Measurements from ENCODE around the gene OSBPL3.
A peak's percentile ranks its signal among the peaks of the same experiment; 100 is the strongest.

The OSBPL3 gene

DNA sequence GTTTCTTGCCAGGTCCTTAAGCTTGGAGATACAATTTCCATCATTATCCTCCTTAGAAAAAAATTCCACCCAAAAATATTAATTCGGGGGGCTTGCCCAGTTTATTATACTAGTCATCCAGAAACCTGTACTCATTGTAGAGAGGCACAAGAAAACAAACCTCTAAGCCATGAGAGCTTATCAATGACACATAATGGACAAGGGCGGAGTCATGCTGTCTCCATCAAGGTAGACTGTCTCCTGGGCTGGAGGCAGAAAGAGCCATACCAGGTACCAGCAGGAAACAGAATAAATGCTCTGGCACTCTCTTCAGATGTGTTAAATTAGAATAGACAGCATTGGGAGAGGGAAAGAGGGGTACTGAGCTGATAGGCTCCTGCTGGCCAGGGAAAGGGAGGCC lies 153.0 kb downstream of the OSBPL3 start:
- no peak overlapping the region for H3K4me3 ChIP-seq (ENCODE audit: low read depth, low read length)
- H3K27me3 ChIP-seq (ENCODE audit: insufficient read depth, low read depth, severe bottlenecking), result no peaks in the 10 kb centered on the region
- peaks cover 22% of the 10 kb centered on the region for H3K36me3 ChIP-seq
- no peaks in the 10 kb centered on the region for H3K9me3 ChIP-seq (ENCODE audit: severe bottlenecking)
- no peak overlapping the region for H3K27ac ChIP-seq
- TF ChIP-seq, protein P1, sequence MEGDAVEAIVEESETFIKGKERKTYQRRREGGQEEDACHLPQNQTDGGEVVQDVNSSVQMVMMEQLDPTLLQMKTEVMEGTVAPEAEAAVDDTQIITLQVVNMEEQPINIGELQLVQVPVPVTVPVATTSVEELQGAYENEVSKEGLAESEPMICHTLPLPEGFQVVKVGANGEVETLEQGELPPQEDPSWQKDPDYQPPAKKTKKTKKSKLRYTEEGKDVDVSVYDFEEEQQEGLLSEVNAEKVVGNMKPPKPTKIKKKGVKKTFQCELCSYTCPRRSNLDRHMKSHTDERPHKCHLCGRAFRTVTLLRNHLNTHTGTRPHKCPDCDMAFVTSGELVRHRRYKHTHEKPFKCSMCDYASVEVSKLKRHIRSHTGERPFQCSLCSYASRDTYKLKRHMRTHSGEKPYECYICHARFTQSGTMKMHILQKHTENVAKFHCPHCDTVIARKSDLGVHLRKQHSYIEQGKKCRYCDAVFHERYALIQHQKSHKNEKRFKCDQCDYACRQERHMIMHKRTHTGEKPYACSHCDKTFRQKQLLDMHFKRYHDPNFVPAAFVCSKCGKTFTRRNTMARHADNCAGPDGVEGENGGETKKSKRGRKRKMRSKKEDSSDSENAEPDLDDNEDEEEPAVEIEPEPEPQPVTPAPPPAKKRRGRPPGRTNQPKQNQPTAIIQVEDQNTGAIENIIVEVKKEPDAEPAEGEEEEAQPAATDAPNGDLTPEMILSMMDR (IDR thresholded peaks at IDR 0.05; ENCODE audit: low read depth, low read length), result no peak
- no peak for DNase-seq

DNA sequence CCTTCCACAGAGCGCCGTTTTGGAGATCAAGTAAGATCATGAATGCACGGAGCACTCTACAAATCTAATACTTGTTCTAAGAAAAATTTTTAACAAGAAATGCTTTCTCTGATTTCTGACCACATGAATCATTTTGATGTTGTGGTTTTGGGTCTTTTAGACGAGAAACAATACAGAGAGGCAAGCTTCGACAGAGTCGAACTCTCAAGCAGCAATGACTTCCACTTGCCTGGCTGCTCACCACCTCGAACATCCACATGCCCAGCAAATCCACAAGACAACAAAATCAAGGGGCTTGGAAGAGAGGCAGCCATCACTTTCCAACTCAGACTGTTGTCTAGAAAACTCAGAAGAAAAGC lies 153.3 kb downstream of the OSBPL3 start:
- no peak overlapping the region for H3K27ac ChIP-seq
- H3K9me3 ChIP-seq (ENCODE audit: severe bottlenecking), result no peaks in the 10 kb centered on the region
- TF ChIP-seq, protein P1 (IDR thresholded peaks at IDR 0.05; ENCODE audit: low read depth, low read length), result no peak
- H3K36me3 ChIP-seq, result peaks cover 22% of the 10 kb centered on the region
- H3K4me3 ChIP-seq (ENCODE audit: low read depth, low read length), result no peak overlapping the region
- H3K27me3 ChIP-seq (ENCODE audit: insufficient read depth, low read depth, severe bottlenecking), result no peaks in the 10 kb centered on the region
- no peak for DNase-seq

DNA sequence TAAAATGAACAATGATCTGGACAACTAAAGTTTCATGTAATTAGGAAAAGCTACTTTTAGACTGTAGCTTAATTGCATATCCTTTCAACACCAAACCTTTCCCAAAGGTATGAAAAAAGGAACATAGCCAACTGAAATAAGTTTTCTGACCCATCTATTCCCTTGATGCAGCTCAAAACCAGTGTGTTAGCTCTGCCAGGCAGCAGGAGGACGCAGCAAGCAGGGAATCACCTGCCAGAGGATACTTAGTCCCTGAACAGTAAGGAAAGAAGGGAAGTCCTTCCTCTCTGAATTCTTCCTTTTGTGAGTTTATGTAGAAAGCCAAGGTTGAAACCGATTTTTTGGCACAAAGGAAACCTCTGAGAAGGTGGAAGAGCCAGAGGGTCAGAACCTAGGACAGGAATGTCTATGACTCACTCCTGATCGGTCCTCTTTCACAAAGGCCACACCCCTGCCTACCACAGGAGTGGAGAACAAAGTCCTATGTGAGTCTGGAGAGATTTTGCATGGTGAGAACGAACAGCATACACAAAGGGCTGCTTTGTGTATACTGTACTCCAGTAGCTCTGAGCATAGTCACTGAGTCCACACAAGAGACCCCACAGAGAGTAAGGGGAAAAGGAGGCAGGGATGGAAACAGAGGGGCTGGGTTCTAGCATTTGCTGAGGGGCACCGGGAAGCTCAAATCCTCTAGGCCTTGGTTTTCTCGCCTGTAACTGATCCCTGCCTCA lies 153.9 kb downstream of the OSBPL3 start:
- Histone ChIP-seq H3K9me3 (ENCODE audit: severe bottlenecking) (no peaks in the 10 kb centered on the region), H3K27me3 (ENCODE audit: insufficient read depth, low read depth, severe bottlenecking) (no peaks in the 10 kb centered on the region), H3K4me3 (ENCODE audit: low read depth, low read length) (no peak overlapping the region), H3K27ac (no peak overlapping the region), H3K36me3 (peaks cover 22% of the 10 kb centered on the region)
- no peak for DNase-seq
- TF ChIP-seq, protein P1 (IDR thresholded peaks at IDR 0.05; ENCODE audit: low read depth, low read length), result no peak

DNA sequence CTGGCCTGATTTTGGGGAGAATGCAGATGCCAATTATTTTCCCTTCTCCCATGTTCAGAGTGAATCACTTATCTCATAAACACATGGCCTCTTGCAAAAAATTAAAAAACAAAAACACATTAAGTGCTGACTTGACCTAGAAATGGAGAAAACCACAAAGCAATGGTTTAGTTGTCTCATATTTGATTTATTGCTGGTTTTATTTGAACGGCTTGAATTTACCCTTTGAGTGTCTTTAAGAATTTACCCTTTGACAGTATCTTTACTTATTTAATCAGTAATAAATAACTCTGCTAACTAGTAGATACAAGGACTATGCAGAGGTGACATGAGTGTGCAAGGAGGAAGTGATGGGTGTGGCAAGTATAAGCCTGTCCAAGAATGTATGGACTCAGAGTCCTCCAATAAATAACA lies 154.6 kb downstream of the OSBPL3 start:
- Histone ChIP-seq H3K9me3 (ENCODE audit: severe bottlenecking) (no peaks in the 10 kb centered on the region), H3K27me3 (ENCODE audit: insufficient read depth, low read depth, severe bottlenecking) (no peaks in the 10 kb centered on the region), H3K4me3 (ENCODE audit: low read depth, low read length) (no peak overlapping the region), H3K36me3 (peaks cover 18% of the 10 kb centered on the region), H3K27ac (no peak overlapping the region)
- no peak for DNase-seq
- TF ChIP-seq, protein P1 (IDR thresholded peaks at IDR 0.05; ENCODE audit: low read depth, low read length), result no peak

DNA sequence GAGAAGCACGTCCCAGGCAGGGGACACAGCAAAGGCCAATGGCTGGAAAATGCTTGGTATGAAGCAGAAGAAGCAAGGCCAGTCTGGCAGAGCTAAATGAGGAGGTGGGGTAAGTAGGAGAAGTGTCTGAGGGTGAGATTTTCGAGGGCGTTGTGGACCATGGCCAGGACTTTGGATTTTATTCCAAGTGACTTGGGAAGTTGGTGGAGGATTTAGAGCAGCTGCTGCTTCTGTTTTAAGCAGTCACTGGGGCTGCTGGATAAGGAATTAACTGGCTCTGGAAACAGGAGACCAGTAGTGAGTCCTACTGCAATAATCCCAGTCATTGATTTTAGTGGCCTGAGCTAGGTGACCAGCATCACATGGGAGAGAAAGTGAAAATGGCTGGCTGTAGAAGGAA lies 155.1 kb downstream of the OSBPL3 start:
- H3K36me3 ChIP-seq, result peaks cover 14% of the 10 kb centered on the region
- no peaks in the 10 kb centered on the region for H3K27me3 ChIP-seq (ENCODE audit: insufficient read depth, low read depth, severe bottlenecking)
- no peak overlapping the region for H3K27ac ChIP-seq
- TF ChIP-seq, protein P1 (IDR thresholded peaks at IDR 0.05; ENCODE audit: low read depth, low read length), result no peak
- peak; percentile 27 for DNase-seq
- H3K4me3 ChIP-seq (ENCODE audit: low read depth, low read length), result no peak overlapping the region
- H3K9me3 ChIP-seq (ENCODE audit: severe bottlenecking), result no peaks in the 10 kb centered on the region

DNA sequence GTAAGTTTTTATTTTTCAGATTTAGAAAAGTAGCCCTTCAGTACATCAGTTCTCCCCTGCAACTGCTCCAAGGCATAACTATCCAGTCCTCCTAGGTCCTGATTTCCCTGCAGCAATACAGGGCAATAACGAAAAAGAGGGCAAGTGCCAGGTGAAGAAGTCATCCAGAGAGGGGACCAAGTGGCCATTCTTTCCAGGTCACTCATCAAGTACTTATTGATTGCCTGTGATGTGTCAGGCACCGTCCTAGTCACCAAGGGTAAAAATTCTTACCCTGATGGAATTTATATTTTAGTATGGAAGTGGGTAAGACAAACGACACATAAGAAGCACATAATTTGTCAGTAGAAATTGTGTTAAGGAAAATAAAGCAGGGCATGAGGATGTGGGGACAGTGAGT lies 155.6 kb downstream of the OSBPL3 start:
- Histone ChIP-seq H3K27me3 (ENCODE audit: insufficient read depth, low read depth, severe bottlenecking) (no peaks in the 10 kb centered on the region), H3K27ac (no peak overlapping the region), H3K9me3 (ENCODE audit: severe bottlenecking) (no peaks in the 10 kb centered on the region), H3K4me3 (ENCODE audit: low read depth, low read length) (no peak overlapping the region), H3K36me3 (peaks cover 11% of the 10 kb centered on the region)
- no peak for DNase-seq
- TF ChIP-seq, protein P1 (IDR thresholded peaks at IDR 0.05; ENCODE audit: low read depth, low read length), result no peak

Data from WERI-Rb-1 (cell line).